KBM-7 (cell line): Measurements from ENCODE around the gene STX10.
"Not testable (repeated sequence)": the region's sequence is repeated elsewhere in the genome, so short reads cannot be mapped to it uniquely, and the experiment has no call there.

ENCODE experiments used
- DNase-seq: peaks from one replicate; pipeline ENCODE4 v3.0.0-alpha.2; 2015
- in situ Hi-C: fragments of 300-500 bp; cut with MboI; formaldehyde crosslinking; loops from 2 replicates; pipeline ENCODE4 v1.14.3; 2020; ENCODE audit warnings: low sequenced_read_pairs, low pct_unique_long_range_greater_than_20kb, mixed read lengths

The STX10 gene

GRCh38 chr19:13166151-13166550, 16.0 kb upstream of the STX10 start:
- in situ Hi-C loops, DNase-seq: not testable (repeated sequence)

GRCh38 chr19:13165162-13165997, 15.2 kb upstream of the STX10 start:
- in situ Hi-C loops: no loop called here
- DNase-seq: no peak

GRCh38 chr19:13164343-13165161, 14.4 kb upstream of the STX10 start:
- in situ Hi-C loops: no loop called here
- peak; percentile 85 for DNase-seq

GRCh38 chr19:13163609-13164342, 13.6 kb upstream of the STX10 start:
- in situ Hi-C loops: no loop called here
- peak; percentile 68 for DNase-seq

GRCh38 chr19:13162724-13163608, 12.8 kb upstream of the STX10 start:
- DNase-seq: peak; percentile 97
- in situ Hi-C loops: no loop called here

- in situ Hi-C loops: no loop called here
- DNase-seq: no peak
These were observed 10.4 kb upstream of the STX10 start for GRCh38 chr19:13160557-13160956.

GRCh38 chr19:13159713-13160112, 9.5 kb upstream of the STX10 start:
- in situ Hi-C loops: no loop called here
- DNase-seq: no peak

GRCh38 chr19:13155472-13156359, 5.5 kb upstream of the STX10 start:
- peak; percentile 84 for DNase-seq
- in situ Hi-C loops: no loop called here

- peak; percentile 64 for DNase-seq
- in situ Hi-C loops: no loop called here
These were observed 4.8 kb upstream of the STX10 start for GRCh38 chr19:13154911-13155471.

- peak; percentile 55 for DNase-seq
These were observed 4.1 kb upstream of the STX10 start for GRCh38 chr19:13154241-13154778.

GRCh38 chr19:13153569-13154240, 3.5 kb upstream of the STX10 start:
- in situ Hi-C loops: no loop called here
- DNase-seq: peak; percentile 57

More at GRCh38 chr19:13154241-13154778, 4.1 kb upstream of the STX10 start:
- in situ Hi-C loops: no loop called here

GRCh38 chr19:13152974-13153568, 2.9 kb upstream of the STX10 start:
- in situ Hi-C loops: no loop called here
- peak; percentile 96 for DNase-seq

- no peak for DNase-seq
- in situ Hi-C loops: no loop called here
These were observed 2.3 kb upstream of the STX10 start for GRCh38 chr19:13152356-13152973.

GRCh38 chr19:13151605-13152355, 1.6 kb upstream of the STX10 start:
- in situ Hi-C loops: no loop called here
- DNase-seq: peak; percentile 98

- peak; percentile 30 for DNase-seq
- in situ Hi-C loops: no loop called here
These were observed 893 bp upstream of the STX10 start for GRCh38 chr19:13150931-13151604.
